Osteoblast (primary cell): ENCODE data around the gene CEP68. TPM values are rescaled to one million over a fixed set of nuclear protein-coding genes. Genes with fewer than 3 reads are reported as not detected.
A peak's percentile ranks its signal among the peaks of the same experiment; 100 is the strongest.

ENCODE experiments used
- DNase-seq: peaks from one replicate; pipeline ENCODE4 v3.0.0; 2011; ENCODE audit warnings: low spot score, mixed read lengths; ENCODE audit not compliant: insufficient read length; ENCODE audit errors: missing footprints
- H2AFZ ChIP-seq: 2 replicates; pipeline ENCODE4 v1.6.0; 2011; ENCODE audit warnings: mild to moderate bottlenecking, low read length
- H3K27ac ChIP-seq: 2 replicates; pipeline ENCODE4 v1.5.1; 2011; ENCODE audit warnings: mild to moderate bottlenecking, low read depth, low read length, moderate library complexity
- H3K27me3 ChIP-seq: 2 replicates; pipeline ENCODE4 v1.6.0; 2012; ENCODE audit warnings: mild to moderate bottlenecking, control low read depth, inconsistent platforms, low read length, moderate library complexity; ENCODE audit not compliant: insufficient read depth
- H3K36me3 ChIP-seq: 2 replicates; pipeline ENCODE4 v1.5.1; 2011; ENCODE audit warnings: mild to moderate bottlenecking, low read length, control low read depth, moderate library complexity; ENCODE audit not compliant: insufficient read depth
- H3K4me1 ChIP-seq: 2 replicates; pipeline ENCODE4 v1.5.1; 2011; ENCODE audit warnings: mild to moderate bottlenecking, low read length, control low read depth, moderate library complexity; ENCODE audit not compliant: insufficient read depth
- H3K4me2 ChIP-seq: 2 replicates; pipeline ENCODE4 v1.6.0; 2011; ENCODE audit warnings: mild to moderate bottlenecking, low read length; ENCODE audit not compliant: insufficient read depth
- H3K4me3 ChIP-seq: fragments of 200-600 bp; sonication (generic); 3 replicates; pipeline ENCODE4 v1.5.1; 2012; ENCODE audit warnings: mild to moderate bottlenecking, low read length, inconsistent platforms; ENCODE audit not compliant: insufficient read depth
- H3K79me2 ChIP-seq: 2 replicates; pipeline ENCODE4 v1.6.0; 2012; ENCODE audit warnings: mild to moderate bottlenecking, low read length, control low read depth, inconsistent platforms; ENCODE audit not compliant: insufficient read depth
- H3K9me3 ChIP-seq: 2 replicates; pipeline ENCODE4 v1.5.1; 2011; ENCODE audit warnings: low read depth, low read length, control low read depth
- H4K20me1 ChIP-seq: 2 replicates; pipeline ENCODE4 v1.6.0; 2012; ENCODE audit warnings: mild to moderate bottlenecking, low read length, control low read depth; ENCODE audit not compliant: insufficient read depth
- total RNA-seq: library from RNA; depleted of rRNA; stranded (reverse); fragments of >200 nt; gene quantifications from 2 replicates; pipeline ENCODE4 v1.2.3, GENCODE V29; 2012
- TF ChIP-seq, protein P1 (sequence below): IDR thresholded peaks from 2 replicates; pipeline ENCODE4 v1.5.1; 2011; ENCODE audit warnings: mild to moderate bottlenecking, low read depth, low read length, moderate library complexity; ENCODE audit errors: extremely low read depth

The CEP68 gene
- total RNA-seq, 1 donor: 14.5 TPM

DNA sequence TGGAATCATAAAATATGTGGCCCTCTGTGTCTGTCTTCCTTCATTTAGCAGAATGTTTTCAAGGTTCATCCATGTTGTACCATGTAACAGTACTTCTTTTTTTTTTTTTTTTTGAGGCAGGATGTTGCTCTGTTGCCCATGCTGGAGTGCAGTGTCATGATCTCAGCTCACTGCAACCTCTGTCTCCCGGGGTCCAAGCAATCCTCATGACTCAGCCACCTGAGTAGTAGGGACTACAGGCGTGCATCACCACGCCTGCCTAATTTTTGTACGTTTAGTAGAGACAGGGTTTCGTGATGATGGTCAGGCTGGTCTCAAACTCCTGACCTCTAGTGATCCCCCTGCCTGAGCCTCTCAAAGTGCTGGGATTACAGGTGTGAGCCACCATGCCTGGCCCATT lies 42.5 kb downstream of the CEP68 start:
- H3K79me2 ChIP-seq: peaks cover 87% of the 10 kb centered on the region
- H3K9me3 ChIP-seq: no peaks in the 10 kb centered on the region
- H3K4me3 ChIP-seq: no peak overlapping the region
- H3K27ac ChIP-seq: peak overlapping the region; percentile 26
- TF ChIP-seq, protein P1, sequence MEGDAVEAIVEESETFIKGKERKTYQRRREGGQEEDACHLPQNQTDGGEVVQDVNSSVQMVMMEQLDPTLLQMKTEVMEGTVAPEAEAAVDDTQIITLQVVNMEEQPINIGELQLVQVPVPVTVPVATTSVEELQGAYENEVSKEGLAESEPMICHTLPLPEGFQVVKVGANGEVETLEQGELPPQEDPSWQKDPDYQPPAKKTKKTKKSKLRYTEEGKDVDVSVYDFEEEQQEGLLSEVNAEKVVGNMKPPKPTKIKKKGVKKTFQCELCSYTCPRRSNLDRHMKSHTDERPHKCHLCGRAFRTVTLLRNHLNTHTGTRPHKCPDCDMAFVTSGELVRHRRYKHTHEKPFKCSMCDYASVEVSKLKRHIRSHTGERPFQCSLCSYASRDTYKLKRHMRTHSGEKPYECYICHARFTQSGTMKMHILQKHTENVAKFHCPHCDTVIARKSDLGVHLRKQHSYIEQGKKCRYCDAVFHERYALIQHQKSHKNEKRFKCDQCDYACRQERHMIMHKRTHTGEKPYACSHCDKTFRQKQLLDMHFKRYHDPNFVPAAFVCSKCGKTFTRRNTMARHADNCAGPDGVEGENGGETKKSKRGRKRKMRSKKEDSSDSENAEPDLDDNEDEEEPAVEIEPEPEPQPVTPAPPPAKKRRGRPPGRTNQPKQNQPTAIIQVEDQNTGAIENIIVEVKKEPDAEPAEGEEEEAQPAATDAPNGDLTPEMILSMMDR: no peak
- no peaks in the 10 kb centered on the region for H3K27me3 ChIP-seq
- peaks cover 16% of the 10 kb centered on the region for H3K4me1 ChIP-seq
- H2AFZ ChIP-seq: no peak overlapping the region
- no peak overlapping the region for H3K4me2 ChIP-seq
- DNase-seq: no peak
- peaks cover 74% of the 10 kb centered on the region for H3K36me3 ChIP-seq
- H4K20me1 ChIP-seq: peaks cover 81% of the 10 kb centered on the region

DNA sequence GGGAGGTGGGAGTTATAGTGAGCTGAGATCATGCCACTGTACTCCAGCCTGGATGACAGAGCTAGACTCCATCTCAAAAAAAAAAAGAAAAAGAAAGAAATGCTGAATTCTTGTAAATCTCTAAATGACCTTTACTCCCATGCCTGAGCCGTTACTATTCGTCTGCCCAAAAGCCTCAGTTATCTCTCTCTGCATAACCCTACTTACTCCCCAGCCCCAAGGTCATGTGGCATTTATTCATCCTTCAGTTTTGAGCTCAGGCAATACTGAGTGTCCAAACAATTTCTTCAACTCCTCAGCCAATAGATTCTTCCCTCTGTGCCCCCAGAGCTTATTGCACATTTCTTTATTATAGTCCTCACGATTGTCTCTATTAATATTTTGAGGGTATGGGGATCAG lies 44.9 kb downstream of the CEP68 start:
- H3K9me3 ChIP-seq: no peaks in the 10 kb centered on the region
- peaks cover 16% of the 10 kb centered on the region for H3K4me1 ChIP-seq
- peak overlapping the region; percentile 13 for H3K27ac ChIP-seq
- H3K79me2 ChIP-seq: peaks cover 87% of the 10 kb centered on the region
- H3K27me3 ChIP-seq: no peaks in the 10 kb centered on the region
- H3K4me2 ChIP-seq: no peak overlapping the region
- H4K20me1 ChIP-seq: peaks cover 85% of the 10 kb centered on the region
- DNase-seq: no peak
- TF ChIP-seq, protein P1: no peak
- H2AFZ ChIP-seq: no peak overlapping the region
- no peak overlapping the region for H3K4me3 ChIP-seq
- H3K36me3 ChIP-seq: peaks cover 67% of the 10 kb centered on the region

DNA sequence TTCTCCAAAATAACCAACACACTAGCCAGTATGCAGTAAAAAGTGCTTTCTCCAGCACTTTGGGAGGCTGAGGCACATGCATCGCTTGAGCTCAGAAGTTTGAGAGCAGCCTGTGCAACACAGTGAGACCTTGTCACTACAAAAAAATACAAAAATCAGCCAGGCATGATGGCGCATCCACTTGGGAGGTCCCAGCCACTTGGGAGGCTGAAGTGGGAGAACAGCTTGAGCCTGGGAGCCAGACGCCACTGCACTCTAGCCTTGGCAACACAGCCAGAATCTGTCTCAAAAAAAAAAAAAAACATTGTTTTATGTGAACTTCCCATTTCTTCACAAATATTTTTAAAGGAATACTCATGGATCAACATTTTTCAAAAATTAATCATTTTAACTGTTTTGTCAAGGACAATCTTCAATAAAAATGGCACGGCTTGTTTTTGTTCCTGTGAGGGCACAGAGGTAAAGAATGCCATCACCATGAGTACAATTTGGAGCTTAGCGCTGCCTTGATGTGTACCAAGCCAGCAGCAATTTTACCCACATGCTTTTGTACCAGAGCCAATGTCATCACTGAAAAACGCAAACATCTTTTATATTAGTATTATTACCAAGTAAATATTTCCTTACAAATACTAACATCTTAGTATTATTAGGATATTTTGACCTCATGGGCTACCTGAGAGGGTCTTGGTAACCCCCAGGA lies 46.9 kb downstream of the CEP68 start:
- peaks cover 91% of the 10 kb centered on the region for H4K20me1 ChIP-seq
- H3K27ac ChIP-seq: peak overlapping the region; percentile 49
- no peaks in the 10 kb centered on the region for H3K9me3 ChIP-seq

DNA sequence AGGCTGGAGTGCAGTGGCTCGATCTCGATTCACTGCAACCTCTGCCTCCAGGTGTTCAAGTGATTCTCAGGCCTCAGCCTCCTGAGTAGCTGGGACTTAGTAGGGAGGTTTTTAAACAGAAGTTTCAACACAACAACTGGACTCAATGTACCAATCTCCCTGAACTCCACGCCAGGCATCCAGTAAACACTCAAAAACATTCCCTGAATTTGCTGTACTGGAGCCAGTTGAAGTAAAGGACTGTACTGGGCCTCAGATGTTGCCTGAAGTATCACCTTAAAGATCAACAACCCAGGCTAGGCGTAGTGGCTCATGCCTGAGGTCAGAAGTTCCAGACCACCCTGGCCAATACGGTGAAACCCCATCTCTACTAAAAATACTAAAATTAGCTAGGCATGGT lies 51.3 kb downstream of the CEP68 start:
- DNase-seq: no peak
- no peak overlapping the region for H2AFZ ChIP-seq
- H3K4me3 ChIP-seq: no peak overlapping the region
- peaks cover 92% of the 10 kb centered on the region for H4K20me1 ChIP-seq
- no peak overlapping the region for H3K27ac ChIP-seq
- no peaks in the 10 kb centered on the region for H3K27me3 ChIP-seq
- H3K9me3 ChIP-seq: no peaks in the 10 kb centered on the region
- H3K4me2 ChIP-seq: no peak overlapping the region
- H3K4me1 ChIP-seq: peaks cover 13% of the 10 kb centered on the region
- H3K36me3 ChIP-seq: peaks cover 26% of the 10 kb centered on the region
- TF ChIP-seq, protein P1: no peak
- peaks cover 93% of the 10 kb centered on the region for H3K79me2 ChIP-seq

More for the DNA sequence above, 46.9 kb downstream of the CEP68 start:
- Histone ChIP-seq H3K27me3 (no peaks in the 10 kb centered on the region), H3K79me2 (peaks cover 88% of the 10 kb centered on the region), H3K4me2 (peak overlapping the region; percentile 4), H3K36me3 (peaks cover 65% of the 10 kb centered on the region), H2AFZ (no peak overlapping the region), H3K4me1 (peaks cover 14% of the 10 kb centered on the region), H3K4me3 (no peak overlapping the region)
- peak; percentile 87 for DNase-seq
- TF ChIP-seq, protein P1: no peak
